ENCODE data around the gene ANKK1. TPM values are rescaled to one million over a fixed set of nuclear protein-coding genes. Genes with fewer than 3 reads are reported as not detected.

Gene ANKK1
- total and polyA plus RNA-seq, 7 donors = 0.45 to 0.54 TPM; not detected in 5

GRCh38 chr11:113351480-113351879, 36.1 kb upstream of the ANKK1 start:
- DNase-seq = no peak

GRCh38 chr11:113356203-113356602, 31.4 kb upstream of the ANKK1 start:
- TF ChIP-seq EP300 (IDR thresholded peaks at IDR 0.05) = no peak
- TF ChIP-seq CTCF (IDR thresholded peaks at IDR 0.05) = no peak
- TF ChIP-seq POLR2A (IDR thresholded peaks at IDR 0.05) = no peak
- TF ChIP-seq POLR2AphosphoS5 (IDR thresholded peaks at IDR 0.05) = no peak
- no peak overlapping the region for H3K27ac ChIP-seq
- intact Hi-C loops (cut with DNase I) = no loop called here
- no peaks in the 10 kb centered on the region for H3K4me1 ChIP-seq
- peaks cover 0 to 6% (median 3%) of the 10 kb centered on the region in 4 donors for H3K9me3 ChIP-seq
- H3K36me3 ChIP-seq = peaks cover 10 to 78% (median 24%) of the 10 kb centered on the region in 4 donors
- no peaks in the 10 kb centered on the region for H3K27me3 ChIP-seq
- 93 to 96% methylated on average over 3 of the region's 3 CpGs for WGBS, 2 donors
- no peak overlapping the region for H3K4me3 ChIP-seq
- DNase-seq = no peak

More at GRCh38 chr11:113351480-113351879, 36.1 kb upstream of the ANKK1 start:
- Histone ChIP-seq H3K4me1 (no peaks in the 10 kb centered on the region), H3K9me3 (peaks cover 0 to 6% (median 3%) of the 10 kb centered on the region in 4 donors), H3K27ac (no peak overlapping the region), H3K27me3 (no peaks in the 10 kb centered on the region), H3K4me3 (no peak overlapping the region), H3K36me3 (peaks cover 0 to 45% (median 12%) of the 10 kb centered on the region in 4 donors)
- WGBS, 2 donors = 91 to 95% methylated on average over 4 of the region's 4 CpGs
- TF ChIP-seq POLR2A (IDR thresholded peaks at IDR 0.05) = no peak
- no peak for TF ChIP-seq CTCF (IDR thresholded peaks at IDR 0.05)
- no peak for TF ChIP-seq EP300 (IDR thresholded peaks at IDR 0.05)
- no peak for TF ChIP-seq POLR2AphosphoS5 (IDR thresholded peaks at IDR 0.05)
- intact Hi-C loops (cut with DNase I) = no loop called here

GRCh38 chr11:113363406-113363805, 24.2 kb upstream of the ANKK1 start:
- Histone ChIP-seq H3K4me1 (no peaks in the 10 kb centered on the region), H3K9me3 (no peaks in the 10 kb centered on the region), H3K36me3 (peaks cover 10 to 95% (median 25%) of the 10 kb centered on the region in 4 donors), H3K4me3 (no peak overlapping the region), H3K27me3 (no peaks in the 10 kb centered on the region), H3K27ac (no peak overlapping the region)
- TF ChIP-seq POLR2AphosphoS5 (IDR thresholded peaks at IDR 0.05) (no peak), EP300 (IDR thresholded peaks at IDR 0.05) (no peak), CTCF (IDR thresholded peaks at IDR 0.05) (no peak), POLR2A (IDR thresholded peaks at IDR 0.05) (no peak)
- intact Hi-C loops (cut with DNase I) = no loop called here
- WGBS, 2 donors = 59 to 81% methylated on average over 5 of the region's 5 CpGs
- DNase-seq = no peak

GRCh38 chr11:113363996-113364641, 23.5 kb upstream of the ANKK1 start:
- 76 to 90% methylated on average over 7 of the region's 7 CpGs for WGBS, 2 donors
- Histone ChIP-seq H3K27me3 (no peaks in the 10 kb centered on the region), H3K9me3 (no peaks in the 10 kb centered on the region), H3K27ac (no peak overlapping the region), H3K4me3 (no peak overlapping the region), H3K36me3 (peaks cover 5 to 95% (median 21%) of the 10 kb centered on the region in 4 donors), H3K4me1 (no peaks in the 10 kb centered on the region)
- TF ChIP-seq CTCF (IDR thresholded peaks at IDR 0.05) (no peak), POLR2AphosphoS5 (IDR thresholded peaks at IDR 0.05) (no peak), POLR2A (IDR thresholded peaks at IDR 0.05) (no peak), EP300 (IDR thresholded peaks at IDR 0.05) (no peak)
- intact Hi-C loops (cut with DNase I) = no loop called here
- DNase-seq = no peak
